HepG2 (cell line): ENCODE data around the gene C2orf81. TPM values are rescaled to one million over a fixed set of nuclear protein-coding genes. Genes with fewer than 3 reads are reported as not detected.
A peak's percentile ranks its signal among the peaks of the same experiment; 100 is the strongest.

Experiments used
- AGO2 ChIP-seq: fragments of 200-400 bp; formaldehyde crosslinking; optimal IDR thresholded peaks from 2 replicates; pipeline ENCODE3; 2017; ENCODE audit warnings: mild to moderate bottlenecking, low read depth, low read length, moderate library complexity
- FIP1L1 ChIP-seq: fragments of 200-400 bp; formaldehyde crosslinking; IDR thresholded peaks from 2 replicates; pipeline ENCODE4 v1.6.1; 2018; ENCODE audit warnings: low read depth, mild to moderate bottlenecking, low read length, moderate library complexity, borderline replicate concordance; ENCODE audit not compliant: insufficient read depth
- HOXA7 ChIP-seq: sonication (generic); formaldehyde crosslinking; IDR thresholded peaks from 2 replicates; pipeline ENCODE4 v1.8.1; 2022; ENCODE audit warnings: mild to moderate bottlenecking, missing genetic modification reagents, moderate library complexity
- MLLT10 ChIP-seq: sonication (generic); formaldehyde crosslinking; IDR thresholded peaks from 2 replicates; pipeline ENCODE4 v1.4.0; 2020; ENCODE audit warnings: missing genetic modification reagents
- NR2F2 ChIP-seq: IDR thresholded peaks from 2 replicates; pipeline ENCODE4 v1.6.1; 2012; ENCODE audit warnings: low read depth, inconsistent platforms, borderline replicate concordance
- NR2F6 ChIP-seq, 2 experiments: IDR thresholded peaks; 2 replicates each; pipeline ENCODE4 v1.6.1; 2016; ENCODE audit warnings: antibody characterized with exemption in 1 of 2, mild to moderate bottlenecking in 1 of 2
- NRL ChIP-seq: sonication (generic); formaldehyde crosslinking; IDR thresholded peaks from 2 replicates; pipeline ENCODE4 v1.5.0; 2020; ENCODE audit warnings: missing genetic modification reagents, mild to moderate bottlenecking, moderate library complexity, borderline replicate concordance
- PCBP1 ChIP-seq: fragments of 200-400 bp; formaldehyde crosslinking; IDR thresholded peaks from 2 replicates; pipeline ENCODE4 v1.6.1; 2017; ENCODE audit warnings: mild to moderate bottlenecking, low read depth, low read length, borderline replicate concordance
- TCF7 ChIP-seq: sonication (generic); IDR thresholded peaks from 2 replicates; pipeline ENCODE4 v1.6.1; 2016; ENCODE audit warnings: antibody characterized with exemption, low read depth
- ZBTB38 ChIP-seq: sonication (generic); formaldehyde crosslinking; IDR thresholded peaks from 2 replicates; pipeline ENCODE4 v1.5.1; 2020; ENCODE audit warnings: mild to moderate bottlenecking, missing genetic modification reagents
- ZNF326 ChIP-seq: sonication (generic); formaldehyde crosslinking; IDR thresholded peaks from 2 replicates; pipeline ENCODE4 v1.4.0; 2020; ENCODE audit warnings: missing genetic modification reagents, borderline replicate concordance
- ZNF530 ChIP-seq: sonication (generic); formaldehyde crosslinking; IDR thresholded peaks from 2 replicates; pipeline ENCODE4 v1.5.0; 2020; ENCODE audit warnings: low read depth, mild to moderate bottlenecking, missing genetic modification reagents
- polyA plus RNA-seq, 8 experiments: library from polyadenylated mRNA; depleted of rRNA in 3 of 8; stranded (reverse) in 7 of 8; unstranded in 1 of 8; fragments of >200 nt; fragmentation: Illumina TruSeq in 4 of 8; extraction: Trizol in 4 of 8; gene quantifications; 2 replicates each; pipeline versions ENCODE4 v1.2.1 to v1.2.3, GENCODE V29; 2011 to 2016; ENCODE audit warnings: low read depth in 4 of 8, missing spikeins in 1 of 8, mixed read lengths in 1 of 8; ENCODE audit not compliant: insufficient read depth in 1 of 8
- total RNA-seq, 5 experiments: library from RNA; depleted of rRNA; stranded (reverse); fragments of >200 nt; fragmentation: Illumina TruSeq; extraction: Trizol; gene quantifications; 2 replicates each; pipeline ENCODE4 v1.2.3, GENCODE V29; 2016; ENCODE audit warnings: low read depth in 1 of 5
- TF ChIP-seq, protein P1 (sequence below), 2 experiments: sonication (generic) in 1 of 2; formaldehyde crosslinking in 1 of 2; IDR thresholded peaks; 2 replicates each; pipeline versions ENCODE4 v1.4.0 to v1.6.1; 2016 to 2020; ENCODE audit warnings: borderline replicate concordance in 1 of 2, low read depth in 1 of 2, mild to moderate bottlenecking in 1 of 2, missing genetic modification reagents in 1 of 2
- TF ChIP-seq, protein P2 (sequence below): sonication (generic); formaldehyde crosslinking; IDR thresholded peaks from 2 replicates; pipeline ENCODE4 v1.5.0; 2020; ENCODE audit warnings: missing genetic modification reagents, mild to moderate bottlenecking, borderline replicate concordance
- TF ChIP-seq, protein P3 (sequence below): sonication (generic); formaldehyde crosslinking; IDR thresholded peaks from 2 replicates; pipeline ENCODE4 v1.5.0; 2020; ENCODE audit warnings: missing genetic modification reagents

The C2orf81 gene
- total and polyA plus RNA-seq, 2 of the 13 experiments (the other 11 are each of a cell fraction or from before 2014, with no cell fraction given): 0.15 to 0.17 TPM

DNA sequence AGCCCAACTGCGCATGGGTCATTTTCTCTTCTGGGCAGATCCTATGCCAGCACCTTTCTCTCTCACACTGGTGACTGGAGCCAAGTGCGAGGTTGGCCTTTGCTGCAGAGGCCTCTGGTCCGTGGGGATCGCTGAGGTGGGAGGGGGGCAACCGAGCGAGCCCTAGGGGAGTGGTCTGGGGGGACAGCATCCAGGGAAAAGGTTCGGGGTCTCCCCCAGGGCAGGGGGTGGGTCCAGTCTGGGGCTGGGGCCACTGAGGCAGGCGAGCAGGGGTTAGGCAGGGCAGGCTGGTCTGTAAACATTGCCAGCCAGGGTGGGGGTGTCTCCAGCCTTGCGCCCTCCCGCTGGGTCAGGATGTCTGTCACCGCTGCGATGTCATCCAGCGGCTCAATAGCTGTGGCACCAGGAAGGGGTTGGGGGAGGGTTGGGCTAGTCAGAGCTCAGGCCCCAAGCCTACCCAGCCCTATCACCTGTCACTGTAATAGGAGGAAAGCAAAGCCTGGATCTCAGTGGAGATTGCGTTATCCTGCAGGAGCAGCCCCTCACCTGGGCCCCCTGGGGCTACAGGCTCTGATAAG lies 4.9 kb upstream of the C2orf81 start (continued):
- TF ChIP-seq, protein P1, sequence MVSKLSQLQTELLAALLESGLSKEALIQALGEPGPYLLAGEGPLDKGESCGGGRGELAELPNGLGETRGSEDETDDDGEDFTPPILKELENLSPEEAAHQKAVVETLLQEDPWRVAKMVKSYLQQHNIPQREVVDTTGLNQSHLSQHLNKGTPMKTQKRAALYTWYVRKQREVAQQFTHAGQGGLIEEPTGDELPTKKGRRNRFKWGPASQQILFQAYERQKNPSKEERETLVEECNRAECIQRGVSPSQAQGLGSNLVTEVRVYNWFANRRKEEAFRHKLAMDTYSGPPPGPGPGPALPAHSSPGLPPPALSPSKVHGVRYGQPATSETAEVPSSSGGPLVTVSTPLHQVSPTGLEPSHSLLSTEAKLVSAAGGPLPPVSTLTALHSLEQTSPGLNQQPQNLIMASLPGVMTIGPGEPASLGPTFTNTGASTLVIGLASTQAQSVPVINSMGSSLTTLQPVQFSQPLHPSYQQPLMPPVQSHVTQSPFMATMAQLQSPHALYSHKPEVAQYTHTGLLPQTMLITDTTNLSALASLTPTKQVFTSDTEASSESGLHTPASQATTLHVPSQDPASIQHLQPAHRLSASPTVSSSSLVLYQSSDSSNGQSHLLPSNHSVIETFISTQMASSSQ (IDR thresholded peaks at IDR 0.05; ENCODE audit: low read depth): no peak
- TF ChIP-seq, protein P1 (CRISPR knock-in tag; IDR thresholded peaks at IDR 0.05; ENCODE audit: borderline replicate concordance): no peak
- TF ChIP-seq HOXA7 (CRISPR knock-in tag): no peak
- TF ChIP-seq, protein P2, sequence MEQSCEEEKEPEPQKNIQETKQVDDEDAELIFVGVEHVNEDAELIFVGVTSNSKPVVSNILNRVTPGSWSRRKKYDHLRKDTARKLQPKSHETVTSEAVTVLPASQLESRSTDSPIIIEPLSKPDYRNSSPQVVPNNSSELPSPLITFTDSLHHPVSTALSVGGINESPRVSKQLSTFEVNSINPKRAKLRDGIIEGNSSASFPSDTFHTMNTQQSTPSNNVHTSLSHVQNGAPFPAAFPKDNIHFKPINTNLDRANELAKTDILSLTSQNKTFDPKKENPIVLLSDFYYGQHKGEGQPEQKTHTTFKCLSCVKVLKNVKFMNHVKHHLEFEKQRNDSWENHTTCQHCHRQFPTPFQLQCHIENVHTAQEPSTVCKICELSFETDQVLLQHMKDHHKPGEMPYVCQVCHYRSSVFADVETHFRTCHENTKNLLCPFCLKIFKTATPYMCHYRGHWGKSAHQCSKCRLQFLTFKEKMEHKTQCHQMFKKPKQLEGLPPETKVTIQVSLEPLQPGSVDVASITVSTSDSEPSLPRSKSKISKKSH (CRISPR knock-in tag): 0 out of 2 replicates have a peak, but pooled peaks have one; percentile 26
- TF ChIP-seq FIP1L1: no peak
- TF ChIP-seq, protein P3, sequence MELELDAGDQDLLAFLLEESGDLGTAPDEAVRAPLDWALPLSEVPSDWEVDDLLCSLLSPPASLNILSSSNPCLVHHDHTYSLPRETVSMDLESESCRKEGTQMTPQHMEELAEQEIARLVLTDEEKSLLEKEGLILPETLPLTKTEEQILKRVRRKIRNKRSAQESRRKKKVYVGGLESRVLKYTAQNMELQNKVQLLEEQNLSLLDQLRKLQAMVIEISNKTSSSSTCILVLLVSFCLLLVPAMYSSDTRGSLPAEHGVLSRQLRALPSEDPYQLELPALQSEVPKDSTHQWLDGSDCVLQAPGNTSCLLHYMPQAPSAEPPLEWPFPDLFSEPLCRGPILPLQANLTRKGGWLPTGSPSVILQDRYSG (CRISPR knock-in tag): no peak
- TF ChIP-seq NR2F6 (IDR thresholded peaks at IDR 0.05): no peak
- no peak for TF ChIP-seq NR2F6 (CRISPR knock-in tag; IDR thresholded peaks at IDR 0.05)
- TF ChIP-seq PCBP1: 0 out of 2 replicates have a peak, but pooled peaks have one; percentile 16
- TF ChIP-seq AGO2: peak; percentile 92
- TF ChIP-seq ZBTB38 (CRISPR knock-in tag): 0 out of 2 replicates have a peak, but pooled peaks have one; percentile 54
- 0 out of 2 replicates have a peak, but pooled peaks have one; percentile 43 for TF ChIP-seq NRL (CRISPR knock-in tag)
- TF ChIP-seq ZNF326 (CRISPR knock-in tag): no peak
- no peak for TF ChIP-seq NR2F2
- TF ChIP-seq MLLT10: no peak
- TF ChIP-seq ZNF530 (CRISPR knock-in tag): no peak
- TF ChIP-seq TCF7: no peak
